ENCODE data around the gene CNDP1. TPM values are rescaled to one million over a fixed set of nuclear protein-coding genes. Genes with fewer than 3 reads are reported as not detected.

CNDP1 gene
- total RNA-seq, 1 donor from 2014 or later = not detected

DNA sequence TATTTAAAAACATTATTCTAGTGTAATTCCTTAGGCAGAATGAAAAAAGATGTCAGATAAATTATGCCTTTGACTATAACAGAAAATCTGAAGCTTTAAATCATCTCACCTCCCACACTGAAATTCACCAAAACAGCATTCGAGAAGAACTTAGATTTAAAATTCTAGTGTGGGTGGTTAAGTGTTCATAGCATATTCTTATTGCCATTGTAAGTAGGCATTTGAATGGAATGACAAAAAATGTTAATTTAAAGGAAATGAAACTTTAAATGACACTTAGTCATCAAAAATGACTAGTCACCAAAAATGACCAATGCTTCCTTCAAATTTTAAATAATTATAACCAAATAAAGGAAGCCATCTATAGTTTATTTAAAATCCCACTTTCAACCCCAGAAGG is 56.4 kb downstream of the CNDP1 start:
- Mint-ChIP-seq H3K4me3 (ENCODE audit: unreplicated experiment) (no peak overlapping the region), H3K9me3 (ENCODE audit: unreplicated experiment) (no peaks in the 10 kb centered on the region), H3K27ac (ENCODE audit: unreplicated experiment) (no peak overlapping the region), H3K4me1 (ENCODE audit: low read depth, unreplicated experiment) (peaks cover 2% of the 10 kb centered on the region), H3K36me3 (ENCODE audit: low read depth, unreplicated experiment) (peaks cover 2% of the 10 kb centered on the region), H3K27me3 (ENCODE audit: low read depth, unreplicated experiment) (peaks cover 26% of the 10 kb centered on the region)
- TF ChIP-seq, protein P1, sequence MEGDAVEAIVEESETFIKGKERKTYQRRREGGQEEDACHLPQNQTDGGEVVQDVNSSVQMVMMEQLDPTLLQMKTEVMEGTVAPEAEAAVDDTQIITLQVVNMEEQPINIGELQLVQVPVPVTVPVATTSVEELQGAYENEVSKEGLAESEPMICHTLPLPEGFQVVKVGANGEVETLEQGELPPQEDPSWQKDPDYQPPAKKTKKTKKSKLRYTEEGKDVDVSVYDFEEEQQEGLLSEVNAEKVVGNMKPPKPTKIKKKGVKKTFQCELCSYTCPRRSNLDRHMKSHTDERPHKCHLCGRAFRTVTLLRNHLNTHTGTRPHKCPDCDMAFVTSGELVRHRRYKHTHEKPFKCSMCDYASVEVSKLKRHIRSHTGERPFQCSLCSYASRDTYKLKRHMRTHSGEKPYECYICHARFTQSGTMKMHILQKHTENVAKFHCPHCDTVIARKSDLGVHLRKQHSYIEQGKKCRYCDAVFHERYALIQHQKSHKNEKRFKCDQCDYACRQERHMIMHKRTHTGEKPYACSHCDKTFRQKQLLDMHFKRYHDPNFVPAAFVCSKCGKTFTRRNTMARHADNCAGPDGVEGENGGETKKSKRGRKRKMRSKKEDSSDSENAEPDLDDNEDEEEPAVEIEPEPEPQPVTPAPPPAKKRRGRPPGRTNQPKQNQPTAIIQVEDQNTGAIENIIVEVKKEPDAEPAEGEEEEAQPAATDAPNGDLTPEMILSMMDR (IDR thresholded peaks at IDR 0.05; ENCODE audit: insufficient read depth, low read depth, low read length) = no peak
- TF ChIP-seq EZH2 (IDR thresholded peaks at IDR 0.05; ENCODE audit: insufficient read depth, low read length) = no peak
- no peaks in the 10 kb centered on the region for H3K27me3 ChIP-seq (ENCODE audit: insufficient read depth, low read length)
- FAIRE-seq = no peak
- H3K4me3 ChIP-seq (ENCODE audit: insufficient read depth, low read depth, low read length) = no peak overlapping the region
- no peaks in the 10 kb centered on the region for H3K36me3 ChIP-seq (ENCODE audit: insufficient read depth, low read length)
- no peak for DNase-seq (ENCODE audit: low read depth)
- no peak overlapping the region for H2AFZ ChIP-seq (ENCODE audit: low read depth, low read length)
- H4K20me1 ChIP-seq (ENCODE audit: insufficient read depth, low read length) = no peaks in the 10 kb centered on the region
- no peaks in the 10 kb centered on the region for H3K9me3 ChIP-seq (ENCODE audit: insufficient read depth, low read depth, low read length)
- H3K4me2 ChIP-seq (ENCODE audit: low read length) = no peak overlapping the region
- H3K9ac ChIP-seq (ENCODE audit: low read length) = no peak overlapping the region
- peaks cover 9% of the 10 kb centered on the region for H3K79me2 ChIP-seq (ENCODE audit: insufficient read depth, low read length)
- H3K4me1 ChIP-seq (ENCODE audit: insufficient read depth, low read length) = no peaks in the 10 kb centered on the region
- H3K27ac ChIP-seq (ENCODE audit: low read depth, low read length) = no peak overlapping the region

DNA sequence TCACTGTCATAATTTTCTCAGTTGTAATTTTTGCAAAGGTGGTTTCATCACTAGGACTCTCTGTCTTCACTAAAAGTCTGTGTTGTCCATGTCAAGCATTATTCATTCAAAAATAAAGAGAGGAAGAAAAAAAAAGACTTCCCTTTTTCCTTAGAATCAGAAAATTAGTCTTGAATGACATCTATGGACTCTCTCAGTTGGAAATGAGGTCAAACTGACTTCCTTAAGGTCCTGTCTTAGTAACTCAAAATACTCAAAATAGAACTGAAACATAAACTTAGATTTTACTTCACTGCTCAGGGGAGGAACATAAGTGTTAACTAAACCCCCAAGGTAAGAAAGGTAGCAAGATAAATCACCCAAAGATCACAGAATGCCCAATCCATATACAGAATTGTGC is 61.1 kb downstream of the CNDP1 start:
- H3K9me3 ChIP-seq (ENCODE audit: insufficient read depth, low read depth, low read length) = no peaks in the 10 kb centered on the region
- H3K36me3 ChIP-seq (ENCODE audit: insufficient read depth, low read length) = no peaks in the 10 kb centered on the region
- H3K36me3 Mint-ChIP-seq (ENCODE audit: low read depth, unreplicated experiment) = peaks cover 2% of the 10 kb centered on the region
- no peak overlapping the region for H3K4me3 ChIP-seq (ENCODE audit: insufficient read depth, low read depth, low read length)
- peaks cover 46% of the 10 kb centered on the region for H3K79me2 ChIP-seq (ENCODE audit: insufficient read depth, low read length)
- H3K4me3 Mint-ChIP-seq (ENCODE audit: unreplicated experiment) = peak overlapping the region; percentile 58
- H2AFZ ChIP-seq (ENCODE audit: low read depth, low read length) = no peak overlapping the region
- no peak overlapping the region for H3K27ac ChIP-seq (ENCODE audit: low read depth, low read length)
- no peak overlapping the region for H3K27ac Mint-ChIP-seq (ENCODE audit: unreplicated experiment)
- no peak for TF ChIP-seq EZH2 (IDR thresholded peaks at IDR 0.05; ENCODE audit: insufficient read depth, low read length)
- TF ChIP-seq, protein P1 (IDR thresholded peaks at IDR 0.05; ENCODE audit: insufficient read depth, low read depth, low read length) = no peak
- no peak overlapping the region for H3K9ac ChIP-seq (ENCODE audit: low read length)
- H3K27me3 ChIP-seq (ENCODE audit: insufficient read depth, low read length) = no peaks in the 10 kb centered on the region
- DNase-seq (ENCODE audit: low read depth) (no peak), FAIRE-seq (no peak)
- H3K4me1 ChIP-seq (ENCODE audit: insufficient read depth, low read length) = peaks cover 9% of the 10 kb centered on the region
- no peak overlapping the region for H3K4me2 ChIP-seq (ENCODE audit: low read length)
- peaks cover 11% of the 10 kb centered on the region for H3K4me1 Mint-ChIP-seq (ENCODE audit: low read depth, unreplicated experiment)
- H4K20me1 ChIP-seq (ENCODE audit: insufficient read depth, low read length) = peaks cover 8% of the 10 kb centered on the region
- no peaks in the 10 kb centered on the region for H3K27me3 Mint-ChIP-seq (ENCODE audit: low read depth, unreplicated experiment)
- H3K9me3 Mint-ChIP-seq (ENCODE audit: unreplicated experiment) = no peaks in the 10 kb centered on the region

DNA sequence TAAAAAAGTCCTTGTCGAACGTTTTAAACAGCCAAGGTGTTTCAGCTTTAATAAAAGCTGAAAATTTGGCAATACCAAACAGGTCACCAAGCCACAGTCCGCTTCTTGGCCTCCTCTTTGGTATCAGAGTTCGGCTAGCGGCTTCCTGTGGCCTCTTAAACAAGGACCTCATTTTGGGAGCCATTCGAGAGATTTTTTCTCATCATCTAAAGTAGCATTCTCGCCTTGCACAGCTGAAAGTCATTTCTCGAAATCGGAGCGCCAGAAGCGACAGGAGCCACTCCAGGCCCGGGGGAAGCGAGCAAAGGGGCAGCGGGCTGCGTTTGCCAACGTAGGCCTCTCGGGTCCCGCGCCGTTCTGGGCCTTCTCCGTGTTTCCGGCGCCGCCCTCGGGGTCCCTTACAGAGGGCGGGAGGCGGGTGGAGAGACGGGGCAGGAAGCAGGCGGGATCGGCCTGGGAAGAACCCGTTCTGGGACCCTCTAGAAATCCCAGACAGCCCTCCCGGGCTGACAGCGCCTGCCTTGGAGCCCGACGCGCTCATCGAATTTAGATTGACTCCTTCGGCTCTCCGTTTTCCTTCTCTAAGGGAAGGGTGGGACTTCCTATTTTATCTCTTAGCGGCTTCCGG is 62.8 kb downstream of the CNDP1 start:
- H3K27ac Mint-ChIP-seq (ENCODE audit: unreplicated experiment) = peak overlapping the region; percentile 100
- peaks cover 11% of the 10 kb centered on the region for H3K4me1 Mint-ChIP-seq (ENCODE audit: low read depth, unreplicated experiment)
- no peak for FAIRE-seq
- Histone ChIP-seq H3K4me3 (ENCODE audit: insufficient read depth, low read depth, low read length) (peak overlapping the region; percentile 77), H3K9me3 (ENCODE audit: insufficient read depth, low read depth, low read length) (no peaks in the 10 kb centered on the region), H3K4me1 (ENCODE audit: insufficient read depth, low read length) (peaks cover 9% of the 10 kb centered on the region), H2AFZ (ENCODE audit: low read depth, low read length) (peak overlapping the region; percentile 81), H3K27me3 (ENCODE audit: insufficient read depth, low read length) (no peaks in the 10 kb centered on the region), H4K20me1 (ENCODE audit: insufficient read depth, low read length) (peaks cover 18% of the 10 kb centered on the region), H3K79me2 (ENCODE audit: insufficient read depth, low read length) (peaks cover 63% of the 10 kb centered on the region), H3K4me2 (ENCODE audit: low read length) (peak overlapping the region; percentile 91), H3K27ac (ENCODE audit: low read depth, low read length) (peak overlapping the region; percentile 97), H3K36me3 (ENCODE audit: insufficient read depth, low read length) (no peaks in the 10 kb centered on the region), H3K9ac (ENCODE audit: low read length) (peak overlapping the region; percentile 95)
- H3K9me3 Mint-ChIP-seq (ENCODE audit: unreplicated experiment) = no peaks in the 10 kb centered on the region
- peak overlapping the region; percentile 93 for H3K4me3 Mint-ChIP-seq (ENCODE audit: unreplicated experiment)
- peaks cover 2% of the 10 kb centered on the region for H3K36me3 Mint-ChIP-seq (ENCODE audit: low read depth, unreplicated experiment)
- TF ChIP-seq, protein P1 (IDR thresholded peaks at IDR 0.05; ENCODE audit: insufficient read depth, low read depth, low read length) = no peak
- TF ChIP-seq EZH2 (IDR thresholded peaks at IDR 0.05; ENCODE audit: insufficient read depth, low read length) = no peak
- no peaks in the 10 kb centered on the region for H3K27me3 Mint-ChIP-seq (ENCODE audit: low read depth, unreplicated experiment)
- peak; percentile 65 for DNase-seq (ENCODE audit: low read depth)
